Measurements from ENCODE around the gene STPG1. TPM values are rescaled to one million over a fixed set of nuclear protein-coding genes. Genes with fewer than 3 reads are reported as not detected.

The STPG1 gene
- total RNA-seq, 2 experiments from 2014 or later: 7.8 to 11.9 TPM

GRCh38 chr1:24355466-24355865 lies 58.1 kb downstream of the STPG1 start:
- no peak for DNase-seq
- Mint-ChIP-seq H3K36me3 (ENCODE audit: low read depth) (peaks cover 2% of the 10 kb centered on the region), H3K4me1 (peaks cover 25% of the 10 kb centered on the region), H3K4me3 (no peak overlapping the region), H3K27me3 (no peaks in the 10 kb centered on the region), H3K9me3 (ENCODE audit: low read depth) (no peaks in the 10 kb centered on the region), H3K27ac (no peak overlapping the region)
- ATAC-seq: no peak
- ChIA-PET POLR2A (no interaction called here), CTCF (no interaction called here)
- intact Hi-C loops (cut with DNase I, micrococcal nuclease): no loop called here

GRCh38 chr1:24353292-24353891 lies 60.2 kb downstream of the STPG1 start:
- no peak overlapping the region for H3K27ac Mint-ChIP-seq

DNA sequence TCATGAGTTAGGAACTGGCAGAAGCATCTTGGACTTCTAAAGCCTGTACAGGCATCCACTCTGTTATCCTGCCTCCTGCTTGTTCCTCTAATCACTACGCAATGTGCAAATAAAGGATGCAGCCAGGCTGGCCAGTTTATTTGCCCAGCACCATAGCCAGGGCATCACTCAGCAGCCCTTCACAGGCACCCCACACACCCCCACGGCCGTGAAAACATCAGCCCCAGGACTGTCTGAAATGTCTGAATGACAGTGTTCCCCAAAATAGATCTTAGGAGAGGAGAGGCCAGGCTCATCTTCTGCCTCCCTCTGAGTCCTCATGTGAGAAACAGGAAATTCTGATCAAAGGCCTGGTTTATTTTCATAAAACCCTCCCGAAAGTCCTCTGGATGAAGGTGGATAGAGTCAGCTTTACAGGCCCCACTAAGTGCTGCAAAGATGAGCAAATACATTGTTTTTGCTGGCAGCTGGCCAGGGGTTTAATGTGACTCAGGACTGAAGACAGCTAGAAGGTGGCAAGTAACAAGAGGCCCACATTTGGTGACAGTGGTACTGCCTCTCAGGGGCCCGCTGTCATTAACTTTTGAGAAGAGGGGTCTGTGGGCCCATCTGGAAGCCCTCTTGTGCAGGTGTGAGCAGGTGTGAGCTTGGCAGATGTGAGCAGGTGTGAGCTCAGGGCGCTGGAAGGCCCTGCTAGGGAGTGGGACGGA lies 61.5 kb downstream of the STPG1 start:
- DNase-seq: peak; percentile 92
- Mint-ChIP-seq H3K4me1 (peaks cover 39% of the 10 kb centered on the region), H3K36me3 (ENCODE audit: low read depth) (no peaks in the 10 kb centered on the region), H3K4me3 (no peak overlapping the region), H3K9me3 (ENCODE audit: low read depth) (no peaks in the 10 kb centered on the region), H3K27ac (peak overlapping the region; percentile 79), H3K27me3 (no peaks in the 10 kb centered on the region)
- ChIA-PET POLR2A (no interaction called here), CTCF (interaction anchor here (0.7 to 2.9 kb wide), 7 partner anchors 30 to 246 kb away, joined by 3 to 14 read pairs (median 4); no protein-coding TSS in a partner anchor)
- intact Hi-C loops (cut with DNase I, micrococcal nuclease): loop anchor here in 1 of 2 experiments (1.0 to 2.0 kb wide), 3 partner anchors 13 to 41 kb away; no protein-coding TSS in a partner anchor
- peak; percentile 72 for ATAC-seq

More at GRCh38 chr1:24353292-24353891, 60.2 kb downstream of the STPG1 start:
- Mint-ChIP-seq H3K36me3 (ENCODE audit: low read depth) (peaks cover 2% of the 10 kb centered on the region), H3K4me1 (peaks cover 39% of the 10 kb centered on the region), H3K4me3 (no peak overlapping the region), H3K27me3 (no peaks in the 10 kb centered on the region), H3K9me3 (ENCODE audit: low read depth) (no peaks in the 10 kb centered on the region)
- ChIA-PET POLR2A (no interaction called here), CTCF (no interaction called here)
- intact Hi-C loops (cut with DNase I, micrococcal nuclease): no loop called here
- DNase-seq (no peak), ATAC-seq (no peak)

GRCh38 chr1:24351247-24351646 lies 62.3 kb downstream of the STPG1 start:
- no peaks in the 10 kb centered on the region for H3K9me3 Mint-ChIP-seq (ENCODE audit: low read depth)
- ChIA-PET POLR2A (interaction anchor here (0.6 kb wide), 1 partner anchor 30 kb away, joined by 3 read pairs; no protein-coding TSS in a partner anchor), CTCF (interaction anchor here (1.2 to 2.9 kb wide), 6 partner anchors 30 to 152 kb away, joined by 3 to 14 read pairs (median 6); no protein-coding TSS in a partner anchor)
- no peaks in the 10 kb centered on the region for H3K36me3 Mint-ChIP-seq (ENCODE audit: low read depth)
- H3K27ac Mint-ChIP-seq: peak overlapping the region; percentile 60
- intact Hi-C loops (cut with DNase I, micrococcal nuclease): loop anchor here in 1 of 2 experiments (2.0 kb wide), 1 partner anchor 42 kb away; no protein-coding TSS in a partner anchor
- H3K27me3 Mint-ChIP-seq: no peaks in the 10 kb centered on the region
- H3K4me1 Mint-ChIP-seq: peaks cover 39% of the 10 kb centered on the region
- DNase-seq: peak; percentile 52
- H3K4me3 Mint-ChIP-seq: no peak overlapping the region
- peak; percentile 59 for ATAC-seq

DNA sequence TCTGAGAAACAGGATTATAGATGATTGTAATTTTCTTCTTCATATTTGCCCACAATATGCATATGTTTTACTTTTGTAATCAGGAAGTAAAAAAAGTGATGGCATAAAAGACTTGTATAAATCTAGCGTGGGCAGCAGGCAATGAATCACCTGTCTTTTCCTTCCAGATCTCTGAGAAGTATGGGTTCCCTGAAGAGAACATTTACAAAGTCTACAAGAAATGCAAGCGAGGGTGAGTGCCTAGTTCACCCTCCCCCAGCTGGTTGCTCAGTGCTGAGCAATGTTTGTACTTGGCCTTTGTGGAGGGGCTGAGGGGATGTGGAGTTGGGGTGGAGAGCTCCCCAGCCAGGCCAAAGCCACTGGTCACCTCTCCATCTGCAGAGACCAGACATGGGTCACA lies 63.7 kb downstream of the STPG1 start:
- H3K9me3 Mint-ChIP-seq (ENCODE audit: low read depth): no peaks in the 10 kb centered on the region
- ATAC-seq: peak; percentile 74
- CTCF ChIA-PET: interaction anchor here (0.9 to 2.9 kb wide), 3 partner anchors 28 to 148 kb away, joined by 3 to 10 read pairs (median 3); no protein-coding TSS in a partner anchor
- no peaks in the 10 kb centered on the region for H3K27me3 Mint-ChIP-seq
- peaks cover 39% of the 10 kb centered on the region for H3K4me1 Mint-ChIP-seq
- POLR2A ChIA-PET: no interaction called here
- peak overlapping the region; percentile 76 for H3K27ac Mint-ChIP-seq
- intact Hi-C loops (cut with DNase I, micrococcal nuclease): loop anchor here (1.0 to 2.0 kb wide), 2 partner anchors 34 to 43 kb away; no protein-coding TSS in a partner anchor
- no peaks in the 10 kb centered on the region for H3K36me3 Mint-ChIP-seq (ENCODE audit: low read depth)
- no peak overlapping the region for H3K4me3 Mint-ChIP-seq
- peak; percentile 68 for DNase-seq

GRCh38 chr1:24348196-24348595 lies 65.4 kb downstream of the STPG1 start:
- POLR2A ChIA-PET: interaction anchor here (0.6 kb wide), 1 partner anchor 43 kb away, joined by 3 read pairs; no protein-coding TSS in a partner anchor
- Mint-ChIP-seq H3K36me3 (ENCODE audit: low read depth) (no peaks in the 10 kb centered on the region), H3K4me3 (no peak overlapping the region), H3K9me3 (ENCODE audit: low read depth) (no peaks in the 10 kb centered on the region), H3K27ac (no peak overlapping the region), H3K4me1 (peaks cover 39% of the 10 kb centered on the region), H3K27me3 (no peaks in the 10 kb centered on the region)
- intact Hi-C loops (cut with DNase I, micrococcal nuclease): no loop called here
- DNase-seq: no peak
- CTCF ChIA-PET: interaction anchor here (0.8 to 1.3 kb wide), 2 partner anchors 42 to 43 kb away, joined by 3 to 10 read pairs; no protein-coding TSS in a partner anchor
- ATAC-seq: no peak

GRCh38 chr1:24347159-24347934 lies 66.2 kb downstream of the STPG1 start:
- intact Hi-C loops (cut with DNase I, micrococcal nuclease): no loop called here
- ChIA-PET CTCF (no interaction called here), POLR2A (no interaction called here)
- no peaks in the 10 kb centered on the region for H3K27me3 Mint-ChIP-seq
- no peaks in the 10 kb centered on the region for H3K9me3 Mint-ChIP-seq (ENCODE audit: low read depth)
- ATAC-seq (no peak), DNase-seq (no peak)
- no peaks in the 10 kb centered on the region for H3K36me3 Mint-ChIP-seq (ENCODE audit: low read depth)
- peaks cover 32% of the 10 kb centered on the region for H3K4me1 Mint-ChIP-seq
- no peak overlapping the region for H3K27ac Mint-ChIP-seq
- no peak overlapping the region for H3K4me3 Mint-ChIP-seq

GRCh38 chr1:24345334-24345733 lies 68.2 kb downstream of the STPG1 start:
- no peak for ATAC-seq
- Mint-ChIP-seq H3K27ac (no peak overlapping the region), H3K36me3 (ENCODE audit: low read depth) (no peaks in the 10 kb centered on the region), H3K4me1 (peaks cover 13% of the 10 kb centered on the region), H3K9me3 (ENCODE audit: low read depth) (no peaks in the 10 kb centered on the region), H3K27me3 (peaks cover 4% of the 10 kb centered on the region), H3K4me3 (no peak overlapping the region)
- ChIA-PET POLR2A (no interaction called here), CTCF (interaction anchor here (0.6 to 0.9 kb wide), 2 partner anchors 49 to 195 kb away, joined by 3 read pairs; no protein-coding TSS in a partner anchor)
- intact Hi-C loops (cut with DNase I, micrococcal nuclease): no loop called here
- DNase-seq: no peak

DNA sequence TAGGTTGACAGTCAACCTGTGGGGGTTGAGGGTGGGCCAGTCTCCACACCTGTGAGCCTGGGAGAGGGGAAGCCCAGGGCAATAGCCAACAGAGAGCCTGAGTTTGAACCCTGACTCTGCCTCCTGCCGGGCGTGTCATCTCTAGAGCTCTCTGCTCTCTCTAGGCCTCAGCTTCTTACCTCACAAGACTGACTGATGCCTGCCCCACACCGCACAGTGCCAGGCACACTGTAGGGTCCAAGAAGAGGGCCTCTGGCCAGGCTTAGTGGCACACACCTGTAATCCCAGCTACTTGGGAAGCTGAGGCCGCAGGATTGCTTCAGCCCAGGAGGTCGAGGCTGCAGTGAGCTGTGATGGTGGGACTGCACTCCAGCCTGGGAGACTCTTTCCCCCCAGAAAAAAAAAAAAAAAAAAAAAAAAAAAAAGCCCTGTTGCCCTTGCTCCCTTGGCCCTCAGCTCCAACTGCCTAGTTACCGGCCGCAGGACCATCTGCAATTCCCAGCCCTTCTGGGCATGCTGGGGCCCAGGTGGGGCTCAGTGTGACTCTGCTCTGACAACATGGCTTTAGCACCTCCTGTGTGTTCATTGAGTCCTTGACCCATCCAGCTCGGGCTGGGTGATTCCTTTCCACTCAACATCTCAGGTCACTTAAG lies 69.4 kb downstream of the STPG1 start:
- peaks cover 2% of the 10 kb centered on the region for H3K4me1 Mint-ChIP-seq
- H3K36me3 Mint-ChIP-seq (ENCODE audit: low read depth): no peaks in the 10 kb centered on the region
- H3K9me3 Mint-ChIP-seq (ENCODE audit: low read depth): no peaks in the 10 kb centered on the region
- H3K4me3 Mint-ChIP-seq: no peak overlapping the region
- ChIA-PET POLR2A (no interaction called here), CTCF (no interaction called here)
- intact Hi-C loops (cut with DNase I, micrococcal nuclease): no loop called here
- peaks cover 4% of the 10 kb centered on the region for H3K27me3 Mint-ChIP-seq
- DNase-seq: no peak
- no peak overlapping the region for H3K27ac Mint-ChIP-seq
- ATAC-seq: no peak

DNA sequence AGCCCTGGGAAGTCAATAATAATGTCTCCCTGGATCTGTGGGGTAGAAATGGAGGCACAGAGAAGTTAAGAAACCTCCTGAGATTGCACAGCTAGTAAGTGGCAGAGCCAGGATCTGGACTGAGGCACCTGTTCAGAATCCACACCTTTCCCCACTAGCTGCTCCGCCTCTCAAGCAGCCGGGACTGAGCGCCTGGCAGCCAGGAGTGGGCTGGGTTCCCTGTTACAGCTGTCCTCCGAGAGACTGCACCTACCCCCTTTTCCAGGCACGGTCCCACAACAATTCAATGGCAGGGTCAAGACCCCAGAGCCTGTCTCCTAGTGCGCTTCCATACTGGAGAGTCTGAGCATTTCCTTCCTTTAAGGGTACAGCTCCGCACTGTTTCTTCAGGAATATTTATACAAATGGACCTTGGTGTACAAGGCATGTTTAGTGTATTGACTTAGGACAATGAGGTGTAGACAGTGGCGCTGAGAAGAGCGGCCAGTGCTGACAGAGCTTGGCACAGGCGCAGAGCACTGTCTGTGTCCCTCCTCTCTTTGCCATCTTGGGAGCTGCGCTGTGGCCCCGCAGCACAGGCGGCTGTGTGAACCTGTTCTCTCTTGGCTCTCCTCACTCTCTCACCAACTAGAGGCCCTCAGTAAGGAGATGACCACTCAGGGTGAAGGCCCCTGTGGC lies 70.0 kb downstream of the STPG1 start:
- no peaks in the 10 kb centered on the region for H3K36me3 Mint-ChIP-seq (ENCODE audit: low read depth)
- no peak overlapping the region for H3K27ac Mint-ChIP-seq
- CTCF ChIA-PET: no interaction called here
- H3K27me3 Mint-ChIP-seq: peaks cover 4% of the 10 kb centered on the region
- POLR2A ChIA-PET: no interaction called here
- no peak overlapping the region for H3K4me3 Mint-ChIP-seq
- ATAC-seq: no peak
- no peaks in the 10 kb centered on the region for H3K4me1 Mint-ChIP-seq
- DNase-seq: no peak
- intact Hi-C loops (cut with DNase I, micrococcal nuclease): no loop called here
- H3K9me3 Mint-ChIP-seq (ENCODE audit: low read depth): no peaks in the 10 kb centered on the region

Measured in activated CD4-positive, alpha-beta T cell treated with anti-CD3 and anti-CD28 coated beads for 36 hours (primary cell).